GM21390 (cell line): ENCODE results near the gene TMEM184B.

Experiments used
- ATAC-seq: cut with Tn5 transposase; IDR thresholded peaks from one replicate; pipeline ENCODE4 v1.9.1; 2021; ENCODE audit not compliant: unreplicated experiment

The TMEM184B gene

GRCh38 chr22:38207898-38208432 is 64.8 kb downstream of the TMEM184B start:
- ATAC-seq, result no peak

GRCh38 chr22:38205261-38206128 is 67.3 kb downstream of the TMEM184B start:
- no peak for ATAC-seq

DNA sequence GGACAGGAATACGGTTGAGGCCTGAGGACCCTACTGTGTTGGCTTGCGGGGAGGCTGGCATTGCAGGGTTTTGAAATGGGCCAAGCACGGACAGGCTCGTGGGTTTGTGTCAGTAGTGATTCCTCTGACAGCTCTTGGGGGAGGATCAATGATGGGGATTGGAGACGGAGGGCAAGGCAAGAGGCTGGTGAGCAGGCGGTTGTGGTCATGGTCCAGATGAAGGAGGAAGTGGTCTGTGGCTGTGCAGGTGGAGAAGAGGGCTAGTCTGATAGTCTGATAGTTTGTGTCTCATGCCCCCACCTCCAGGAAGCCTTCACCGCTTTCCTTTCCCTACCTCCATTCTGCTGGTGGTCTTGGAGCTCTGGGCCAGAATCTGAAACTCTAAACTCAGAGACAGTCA is 68.0 kb downstream of the TMEM184B start:
- ATAC-seq, result no peak

DNA sequence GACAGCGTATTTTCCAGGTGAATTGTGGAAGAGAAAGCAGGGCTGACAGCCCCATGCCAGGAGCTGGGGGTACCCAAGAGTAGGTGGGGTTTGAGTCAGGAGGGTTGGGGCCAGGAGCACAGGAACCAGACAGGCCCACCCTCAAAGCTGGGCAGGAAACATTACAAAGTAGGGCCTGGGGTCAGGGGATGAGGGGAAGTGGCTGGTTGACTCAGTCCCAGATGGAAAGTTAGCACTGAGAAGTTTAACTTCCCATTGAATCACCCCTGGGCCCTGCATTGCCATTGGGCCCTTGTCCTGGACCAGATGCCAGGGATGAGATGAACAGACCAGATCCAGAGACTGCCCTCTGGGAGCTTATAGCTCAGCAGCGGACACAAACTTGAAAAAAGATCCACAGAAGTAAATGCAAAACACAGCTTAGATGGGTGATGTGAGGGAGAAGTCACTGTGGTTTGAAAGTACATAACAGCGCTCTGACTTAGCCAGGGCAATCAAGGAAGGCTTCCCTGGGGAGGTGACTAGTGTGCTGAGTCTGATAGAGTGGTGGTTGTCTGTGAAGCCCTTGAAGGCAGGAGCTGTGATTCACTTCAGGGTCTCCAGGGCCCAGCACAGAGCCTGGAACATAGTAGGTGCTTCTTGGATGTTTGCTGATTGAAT is 68.8 kb downstream of the TMEM184B start:
- ATAC-seq, result no peak

DNA sequence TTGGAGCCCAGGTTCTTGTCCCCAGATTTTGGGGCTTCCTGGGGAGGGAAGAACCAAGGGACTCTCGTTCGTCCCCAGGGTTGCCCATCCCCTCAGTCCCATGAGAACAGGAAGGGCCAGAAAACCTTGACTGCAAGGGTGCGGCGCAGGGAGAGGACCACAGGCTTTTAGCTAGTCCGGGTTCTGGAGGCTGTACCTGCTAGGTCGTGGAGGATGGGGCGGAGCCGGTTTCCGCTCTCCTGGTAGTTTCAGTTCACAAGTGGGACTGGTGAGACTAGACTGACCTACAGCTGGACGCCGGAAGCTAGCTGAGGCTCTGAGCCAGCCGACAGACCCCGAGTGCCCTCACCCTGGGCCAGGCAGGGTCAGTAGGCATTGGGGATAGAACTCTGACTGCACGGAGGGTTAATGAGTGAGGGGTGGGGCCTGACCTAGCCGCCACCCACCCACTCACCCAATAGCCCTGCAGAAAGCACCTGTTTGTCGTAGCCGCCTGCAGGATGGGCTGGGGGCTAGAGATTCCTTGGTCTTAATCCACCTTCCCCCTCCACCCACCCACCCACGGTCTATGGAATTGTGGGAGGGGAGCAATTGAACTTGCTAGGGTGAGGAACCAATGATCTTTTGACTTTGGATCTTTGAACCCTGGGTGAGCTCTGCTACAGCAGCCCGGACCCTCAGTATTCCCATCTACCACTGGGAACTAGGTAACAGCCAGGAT is 69.6 kb downstream of the TMEM184B start:
- peak; percentile 12 for ATAC-seq

DNA sequence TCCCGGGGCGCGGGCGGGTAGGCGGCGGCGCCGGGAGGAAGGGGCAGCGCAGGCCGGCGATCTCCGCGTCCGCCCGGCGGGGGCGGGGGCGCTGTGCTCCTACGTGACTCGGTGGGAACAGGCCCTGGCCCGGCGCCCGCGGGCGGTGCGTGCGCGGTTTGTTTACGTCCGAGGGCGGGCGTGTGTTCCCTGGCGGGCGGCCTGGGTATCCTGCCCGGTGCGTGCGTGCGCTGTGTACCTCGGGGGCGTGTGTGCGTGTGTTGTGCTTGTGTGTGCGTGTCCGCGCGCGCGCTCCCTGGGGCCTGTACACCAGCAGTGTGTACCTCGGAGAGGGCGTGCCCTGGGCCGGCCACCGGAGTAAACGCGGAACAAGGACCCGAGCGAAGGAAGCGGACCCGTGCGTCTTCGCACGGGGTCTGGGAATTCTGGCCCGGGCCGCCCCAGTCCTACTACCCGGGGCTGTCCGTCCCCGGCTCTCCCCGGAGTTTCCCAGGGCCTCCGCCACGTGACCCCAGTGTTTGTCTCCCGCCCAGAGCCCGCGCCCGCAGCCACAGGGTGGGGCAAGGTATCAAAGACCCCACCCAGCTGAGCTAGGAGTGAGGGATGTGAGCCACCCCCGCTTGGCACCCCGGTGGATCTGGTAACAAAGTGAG is 70.2 kb downstream of the TMEM184B start:
- peak; percentile 8 for ATAC-seq

DNA sequence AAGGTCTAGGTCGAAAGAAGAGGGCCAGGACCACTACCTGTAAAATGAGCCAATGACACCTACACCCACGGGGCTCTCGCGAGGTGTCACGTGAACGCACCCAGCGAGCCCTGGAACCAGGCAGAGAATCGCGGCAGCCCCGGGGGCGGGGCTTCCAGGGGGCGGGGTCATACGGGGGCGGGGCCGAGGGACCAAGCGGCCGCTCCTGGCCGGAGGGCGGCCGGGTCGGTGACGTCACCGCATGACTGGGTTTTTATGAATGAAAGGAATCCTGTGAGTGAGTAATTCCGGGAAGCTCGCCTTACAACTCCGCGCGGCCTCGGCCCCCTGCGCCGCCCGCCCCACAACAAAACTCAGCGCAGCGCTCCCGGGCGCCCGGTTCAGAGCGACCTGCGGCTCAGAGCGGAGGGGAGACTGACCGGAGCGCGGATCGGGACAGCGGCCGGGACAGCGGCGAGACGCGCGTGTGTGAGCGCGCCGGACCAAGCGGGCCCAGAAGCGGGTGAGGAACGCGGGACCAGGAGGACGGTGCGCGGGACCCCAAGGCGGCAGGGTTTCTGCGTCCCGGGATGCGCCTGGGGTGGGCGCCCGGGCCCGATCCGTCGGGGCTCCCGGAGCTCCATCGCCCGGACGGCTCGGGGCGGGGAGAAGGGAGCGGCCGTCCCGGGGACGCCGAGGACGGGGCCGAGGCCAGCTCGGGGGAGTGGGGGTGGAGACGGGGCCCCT is 70.9 kb downstream of the TMEM184B start, which contains the start of gene MAFF:
Gene MAFF, plus strand, starts transcription at position 284 of the 726 bp plus-strand sequence. CDS start 11,860 bp downstream, outside the sequence.
- ATAC-seq, result peak; percentile 38

- peak; percentile 2 for ATAC-seq
Measured at GRCh38 chr22:38201371-38201710, 71.5 kb downstream of the TMEM184B start.

DNA sequence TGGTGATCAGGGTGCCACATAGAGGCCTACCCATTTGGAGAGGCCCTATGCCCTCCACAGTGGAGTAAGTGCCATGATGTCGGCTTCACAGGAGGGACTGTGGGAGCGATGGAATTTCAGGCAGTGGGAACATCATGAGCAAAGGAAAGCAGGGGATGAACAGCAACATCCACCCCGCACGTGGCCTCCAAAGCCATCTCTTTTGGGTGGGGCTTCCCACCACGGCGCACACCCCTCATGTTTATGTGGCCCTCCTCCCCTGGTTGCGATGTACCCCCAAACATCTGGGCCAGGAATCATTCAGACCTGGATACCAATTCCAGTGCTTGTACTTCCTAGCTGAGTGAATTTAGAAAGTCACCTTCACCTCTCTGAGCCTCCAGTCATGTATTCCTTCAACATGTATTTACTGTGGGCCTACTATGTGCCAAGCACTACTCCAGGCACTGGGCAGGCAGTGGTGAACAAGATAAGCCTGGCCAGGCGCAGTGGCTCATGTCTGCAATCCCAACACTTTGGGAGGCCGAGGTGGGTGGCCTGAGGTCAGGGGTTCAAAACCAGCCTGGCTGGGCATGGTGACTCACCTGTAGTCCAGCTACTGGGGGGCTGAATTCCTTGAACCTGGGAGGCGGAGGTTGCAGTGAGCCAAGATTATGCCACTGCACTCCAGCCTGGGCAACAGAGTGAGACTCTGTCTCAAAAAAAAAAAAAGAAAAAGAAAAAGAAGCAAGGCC is 72.8 kb downstream of the TMEM184B start:
- no peak for ATAC-seq

- ATAC-seq, result no peak
Measured at GRCh38 chr22:38196791-38197419, 75.9 kb downstream of the TMEM184B start.

DNA sequence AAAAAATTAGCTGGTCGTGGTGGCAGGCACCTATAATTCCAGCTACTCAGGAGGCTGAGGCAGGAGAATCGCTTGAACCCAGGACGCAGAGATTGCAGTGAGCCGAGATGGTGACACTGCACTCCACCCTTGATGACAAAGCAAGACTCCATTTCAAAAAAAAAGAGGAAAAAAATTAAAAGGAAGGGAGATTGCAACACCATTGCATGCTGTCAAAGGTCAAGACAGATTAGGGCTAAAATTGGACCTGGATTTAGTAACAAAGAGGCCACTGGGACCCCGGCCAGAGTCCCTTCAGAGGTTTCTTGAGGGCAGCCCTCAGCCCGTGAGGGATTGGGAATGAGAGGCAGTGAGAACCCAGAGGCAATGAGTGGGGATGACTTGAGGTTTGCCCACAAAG is 79.2 kb downstream of the TMEM184B start:
- ATAC-seq, result no peak

DNA sequence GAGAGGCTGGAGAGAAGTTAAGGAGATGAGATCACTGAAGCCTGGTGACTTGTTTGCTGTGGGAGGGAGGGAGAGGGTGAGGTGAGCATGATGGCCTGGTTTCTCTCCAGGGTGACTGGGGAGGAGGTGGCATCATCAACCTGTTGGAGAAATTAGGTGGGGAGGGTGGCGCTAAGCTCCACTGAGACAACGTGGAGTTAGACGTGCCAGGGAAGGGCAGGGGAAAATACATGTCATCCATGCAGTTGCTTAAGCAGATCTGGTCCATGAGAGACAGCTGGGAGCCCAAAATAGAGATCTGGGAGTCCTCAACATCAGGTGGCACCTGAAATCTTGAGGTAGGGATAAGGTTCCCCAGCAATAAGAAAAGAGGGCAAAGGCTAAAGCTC is 80.3 kb downstream of the TMEM184B start:
- ATAC-seq, result no peak

DNA sequence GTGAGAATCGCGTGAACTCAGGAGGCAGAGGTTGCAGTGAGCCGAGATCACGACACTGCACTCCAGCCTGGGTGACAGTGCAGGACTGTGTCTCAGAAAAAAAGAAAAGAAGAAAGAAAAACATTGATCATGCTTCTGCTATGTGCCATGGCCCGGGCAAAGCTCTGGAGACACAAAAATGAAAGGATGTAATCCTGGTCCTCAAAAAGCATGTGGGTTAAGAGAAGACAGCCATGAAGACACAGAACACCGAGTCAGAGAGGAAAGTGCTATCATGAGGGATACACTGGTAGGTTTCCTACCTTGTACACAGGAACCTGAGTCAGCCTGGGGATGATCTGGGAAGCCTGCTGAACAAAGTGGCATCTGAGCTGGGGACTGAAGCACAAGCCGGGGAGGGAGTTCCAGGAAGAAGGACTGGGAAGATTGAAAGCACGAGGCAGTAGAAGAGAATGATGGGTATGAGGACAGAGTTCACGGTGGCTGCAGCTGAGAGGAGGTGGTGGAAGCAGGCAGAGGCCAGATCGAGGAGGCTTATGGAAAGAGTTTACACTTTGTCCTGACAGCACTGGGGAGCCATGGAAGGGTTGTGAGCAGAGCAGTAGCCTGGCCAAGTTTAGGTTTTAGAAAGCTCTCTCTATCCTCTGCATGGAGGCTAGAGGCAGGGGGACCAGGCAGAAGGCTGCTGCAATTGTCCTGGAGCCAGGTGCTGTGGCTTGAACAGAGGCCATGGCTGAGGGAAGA is 80.9 kb downstream of the TMEM184B start:
- ATAC-seq, result no peak

- ATAC-seq, result no peak
Measured at GRCh38 chr22:38191055-38191454, 81.8 kb downstream of the TMEM184B start.

DNA sequence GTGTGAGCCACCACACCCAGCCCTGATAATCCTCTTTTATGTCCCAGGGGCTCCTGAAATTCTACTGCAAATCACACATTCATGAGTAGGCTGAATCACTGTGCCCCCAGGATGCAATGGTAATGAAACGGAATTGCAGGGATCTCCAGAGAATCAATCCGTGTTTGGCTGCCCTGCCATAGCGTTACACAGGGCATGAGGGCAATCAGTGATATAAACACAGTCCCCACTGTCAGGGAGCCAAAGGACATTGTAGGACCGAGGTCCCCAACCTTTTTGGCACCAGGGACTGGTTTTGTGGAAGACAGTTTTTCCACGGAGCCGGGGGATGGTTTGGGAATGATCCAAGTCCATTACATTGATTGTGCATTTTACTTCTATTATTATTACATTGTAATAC is 82.2 kb downstream of the TMEM184B start:
- ATAC-seq, result no peak

- ATAC-seq, result no peak
Measured at GRCh38 chr22:38189104-38189503, 83.7 kb downstream of the TMEM184B start.

- no peak for ATAC-seq
Measured at GRCh38 chr22:38187413-38188212, 85.2 kb downstream of the TMEM184B start.

DNA sequence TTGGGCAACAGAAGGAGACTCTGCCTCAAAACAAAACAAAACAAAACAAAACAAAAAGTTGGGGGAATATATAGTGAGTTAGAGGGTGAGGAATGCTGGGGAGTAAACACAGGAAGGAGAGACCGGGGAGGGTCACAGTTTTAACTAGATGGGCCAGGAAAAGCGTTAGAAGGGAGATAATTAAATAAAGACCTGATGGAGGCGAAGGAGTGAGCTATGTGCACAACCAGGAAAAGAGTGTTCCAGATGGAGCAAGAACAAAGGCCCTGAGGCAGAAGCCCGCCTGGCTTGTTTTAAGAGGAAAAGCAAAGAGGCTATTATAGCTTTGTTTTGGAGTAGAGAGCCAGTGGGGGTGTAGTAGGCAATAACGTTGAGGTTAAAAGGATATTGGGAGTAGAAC is 86.4 kb downstream of the TMEM184B start:
- no peak for ATAC-seq
